Loucy (cell line): ENCODE data around the gene S1PR1.

Experiments
- CTCF ChIP-seq: fragments of 200-600 bp; sonication (generic); conservative IDR thresholded peaks from 2 replicates; pipeline ENCODE4 v1.5.1; 2014; ENCODE audit warnings: mild to moderate bottlenecking, antibody characterized with exemption, low read length
- EZH2phosphoT487 ChIP-seq: fragments of 200-600 bp; IDR thresholded peaks from 2 replicates; pipeline ENCODE4 v1.6.1; 2018; ENCODE audit warnings: antibody characterized with exemption, mild to moderate bottlenecking, moderate library complexity, borderline replicate concordance

GRCh38 chr1:101191049-101191448 lies 45.8 kb upstream of the S1PR1 start:
- TF ChIP-seq CTCF (no peak), EZH2phosphoT487 (no peak)
